Ovary (tissue), 3 donors: ENCODE results near the gene CDC42BPA.

Experiments used
- CTCF ChIP-seq, 3 donors: fragments of 450-650 bp in 2 of 3; fragments of 200-600 bp in 1 of 3; IDR thresholded peaks; one replicate each; pipeline versions ENCODE4 v1.5.1 to v1.8.0; 2016 to 2022; ENCODE audit warnings: antibody characterized with exemption in 3 of 3, mild to moderate bottlenecking in 1 of 3
- EP300 ChIP-seq: sonication (generic); formaldehyde crosslinking; IDR thresholded peaks from one replicate; pipeline ENCODE4 v1.6.1; 2017; ENCODE audit warnings: antibody characterized with exemption
- POLR2A ChIP-seq: fragments of 450-650 bp; IDR thresholded peaks from one replicate; pipeline ENCODE4 v1.6.1; 2017; ENCODE audit warnings: antibody characterized with exemption, mild to moderate bottlenecking, moderate library complexity
- donor health status: DM: no; HTN: no; CAD: no.

- TF ChIP-seq EP300 (no peak), POLR2A (no peak), CTCF (IDR thresholded peaks at IDR 0.05) (no peak)
Measured at GRCh38 chr1:227192163-227192562, 126.1 kb downstream of the CDC42BPA start.
